Measurements from ENCODE around the gene NOP9.

NOP9 gene

DNA sequence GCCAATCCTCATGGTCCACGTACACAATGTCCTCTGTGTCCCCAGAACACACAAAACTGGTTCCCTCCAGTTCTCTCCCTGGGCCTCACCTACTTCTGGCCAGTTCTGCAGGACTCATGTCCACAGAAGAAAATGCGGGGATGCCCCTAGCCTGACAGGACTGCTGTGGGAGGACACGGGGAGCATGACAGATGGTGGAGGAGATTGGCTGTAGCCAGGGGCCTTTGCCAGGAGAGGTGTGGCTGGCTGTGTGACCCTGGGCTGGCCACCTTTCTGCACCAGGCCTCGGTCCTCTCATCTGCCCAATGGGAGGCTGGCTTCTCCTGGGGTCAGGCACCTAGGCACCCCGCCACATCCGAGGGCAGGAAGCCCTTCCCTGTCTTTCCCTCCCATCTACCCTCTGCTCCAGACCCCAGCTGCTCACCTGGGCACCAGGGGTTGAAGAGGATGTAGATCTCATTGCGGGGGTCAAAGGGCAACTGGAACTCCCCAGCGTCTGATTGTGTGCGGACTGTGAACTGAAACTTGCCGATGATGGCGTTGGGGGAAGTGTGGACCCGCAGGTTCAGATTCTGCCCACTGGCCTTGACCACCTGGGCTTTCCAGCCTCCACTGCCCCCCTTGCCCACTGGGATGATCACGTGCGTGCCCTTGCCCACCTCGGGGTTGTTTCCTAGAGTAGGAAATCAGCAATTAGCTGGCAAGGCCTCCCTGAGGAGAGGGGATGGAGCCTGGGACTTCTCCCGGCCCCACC lies 39.4 kb upstream of the NOP9 start:
- H3K9me3 Mint-ChIP-seq: no peaks in the 10 kb centered on the region
- H3K27ac Mint-ChIP-seq: no peak overlapping the region
- ATAC-seq (ENCODE audit: low read depth): no peak
- H3K36me3 Mint-ChIP-seq: peaks cover 3% of the 10 kb centered on the region
- no peak overlapping the region for H3K4me3 Mint-ChIP-seq
- no peak for DNase-seq (ENCODE audit: low spot score in 2 of 2)
- no peaks in the 10 kb centered on the region for H3K4me1 Mint-ChIP-seq
- no peaks in the 10 kb centered on the region for H3K27me3 Mint-ChIP-seq

DNA sequence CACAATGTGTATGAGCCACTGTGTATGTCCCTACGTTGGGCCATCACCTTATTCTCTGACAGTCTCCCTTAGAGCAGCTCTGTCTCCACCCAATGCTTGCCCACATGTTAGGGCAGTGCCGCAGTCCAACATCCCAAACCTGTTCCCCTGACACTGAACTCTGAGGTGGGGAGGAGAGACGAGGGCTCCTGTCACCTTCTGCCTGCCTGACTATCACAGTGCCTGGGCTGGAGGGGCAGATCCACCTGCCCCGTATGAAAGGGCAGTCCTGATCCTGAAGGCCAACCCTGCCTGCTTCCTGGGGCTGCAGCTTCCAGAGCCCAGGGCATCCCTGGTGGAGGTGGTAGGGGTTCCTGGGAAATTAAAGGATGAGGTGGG lies 38.9 kb upstream of the NOP9 start:
- Mint-ChIP-seq H3K27ac (no peak overlapping the region), H3K4me1 (no peaks in the 10 kb centered on the region), H3K4me3 (no peak overlapping the region), H3K9me3 (no peaks in the 10 kb centered on the region), H3K27me3 (no peaks in the 10 kb centered on the region), H3K36me3 (peaks cover 3% of the 10 kb centered on the region)
- no peak for DNase-seq (ENCODE audit: low spot score in 2 of 2)
- ATAC-seq (ENCODE audit: low read depth): no peak

DNA sequence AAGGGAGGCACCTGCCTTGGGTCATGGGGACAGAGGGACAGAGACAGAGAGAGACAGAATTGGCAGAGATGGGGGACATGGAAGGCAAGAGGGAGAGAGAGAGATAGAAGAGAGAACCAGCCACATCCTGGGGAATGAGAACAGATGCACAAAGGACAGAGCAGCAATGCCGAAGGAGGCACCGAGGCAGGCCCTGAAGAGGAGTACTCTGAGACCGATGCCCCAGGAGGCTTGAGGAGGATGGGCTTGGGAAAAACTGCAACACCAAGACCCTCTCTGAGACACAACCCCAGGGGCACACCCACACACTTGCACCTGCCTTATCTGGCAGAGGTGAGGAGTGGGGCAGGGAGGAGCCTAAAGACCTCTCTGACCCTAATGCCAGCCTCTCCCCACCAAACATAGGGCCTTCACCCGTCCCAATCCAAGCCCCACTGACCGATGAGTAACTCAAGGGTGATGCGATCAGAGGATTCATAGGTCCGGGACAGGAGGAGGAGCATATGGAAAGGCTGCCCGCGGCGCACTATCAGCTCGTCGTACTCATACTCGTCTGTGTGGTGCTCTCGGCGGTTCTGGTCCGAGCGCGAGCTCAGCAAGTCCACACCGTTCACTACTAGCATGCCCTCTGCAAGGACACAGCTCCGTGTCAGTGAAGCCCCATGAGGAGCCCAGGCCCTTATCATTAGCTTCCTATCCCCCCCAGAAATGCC lies 38.2 kb upstream of the NOP9 start:
- Mint-ChIP-seq H3K4me3 (no peak overlapping the region), H3K9me3 (no peaks in the 10 kb centered on the region), H3K36me3 (peaks cover 6% of the 10 kb centered on the region), H3K27ac (no peak overlapping the region), H3K27me3 (no peaks in the 10 kb centered on the region), H3K4me1 (no peaks in the 10 kb centered on the region)
- DNase-seq (ENCODE audit: low spot score in 2 of 2) (no peak), ATAC-seq (ENCODE audit: low read depth) (no peak)

DNA sequence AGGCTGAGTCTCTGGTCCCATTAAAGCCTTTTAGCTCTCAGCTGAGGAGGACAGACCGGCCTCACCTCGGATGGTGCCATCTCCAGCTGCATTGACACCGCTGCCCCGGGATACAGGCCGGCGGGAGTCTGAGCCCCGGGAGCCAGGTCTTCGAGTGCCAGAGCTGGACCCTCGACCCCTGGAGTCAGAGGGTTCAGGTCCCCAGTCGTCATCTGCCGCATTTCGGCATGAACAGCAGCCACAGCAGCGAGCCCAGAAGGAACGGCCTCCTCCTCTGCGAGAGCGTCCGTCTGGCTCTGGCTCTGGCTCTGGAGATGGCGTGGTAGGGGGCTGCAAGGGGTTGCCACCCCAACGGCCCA lies 37.7 kb upstream of the NOP9 start:
- no peak overlapping the region for H3K27ac Mint-ChIP-seq
- DNase-seq (ENCODE audit: low spot score in 2 of 2): no peak

DNA sequence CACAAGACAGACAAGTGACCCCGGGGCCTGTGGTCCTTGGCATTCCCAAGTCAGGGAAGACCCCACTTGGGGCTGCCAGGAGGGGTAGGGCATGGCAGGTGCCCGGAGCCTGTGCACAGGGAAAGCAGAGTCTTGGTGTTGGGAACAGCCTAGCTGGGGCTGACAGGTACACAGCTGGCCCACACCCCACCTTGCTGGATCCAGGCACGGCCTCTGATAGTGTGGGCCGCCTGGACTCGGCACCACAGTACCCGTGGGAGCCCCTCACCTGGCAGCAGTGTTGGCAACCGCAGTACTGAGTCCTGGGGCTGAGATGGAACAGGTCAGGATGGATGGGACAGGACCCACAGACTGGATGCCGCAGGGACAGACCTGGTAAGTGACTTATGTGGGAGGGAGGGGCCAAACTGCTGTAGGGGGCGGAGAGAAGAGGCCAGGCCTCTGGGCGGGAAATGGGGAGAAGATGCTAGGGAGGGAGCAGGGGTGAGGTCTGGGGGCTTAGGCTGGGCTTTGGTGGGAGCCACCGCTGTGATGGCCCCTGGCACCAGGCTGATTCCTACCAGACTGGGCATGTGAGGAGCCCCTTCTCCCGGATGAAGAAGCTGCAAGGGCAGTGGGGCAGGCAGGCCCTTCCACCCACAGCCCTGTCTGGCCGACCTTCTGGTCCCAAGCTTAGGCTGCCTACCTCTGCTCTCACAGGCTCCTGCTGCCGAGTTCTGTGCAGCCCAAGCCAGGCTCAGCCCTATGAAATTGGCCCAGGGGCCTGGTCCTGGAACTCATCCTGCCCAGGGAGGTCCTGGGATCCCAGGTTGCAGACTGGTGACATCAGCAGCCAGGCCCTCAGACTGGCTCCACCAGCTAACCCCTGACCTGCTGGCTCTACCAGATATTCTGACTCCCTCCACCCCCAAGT lies 36.6 kb upstream of the NOP9 start, which contains the start of gene TGM1:
TGM1 (minus strand) TSS at position 357 of the 913 bp plus-strand sequence. CDS start 825 bp downstream, outside the sequence.
- Mint-ChIP-seq H3K27ac (no peak within 1 kb of the TSS), H3K4me3 (no peak within 1 kb of the TSS), H3K9me3 (no peaks in the 10 kb centered on the region), H3K27me3 (no peaks in the 10 kb centered on the region), H3K4me1 (peaks cover 6% of the 10 kb centered on the region), H3K36me3 (peaks cover 13% of the 10 kb centered on the region)
- no peak for ATAC-seq (ENCODE audit: low read depth)
- DNase-seq (ENCODE audit: low spot score in 2 of 2): no peak

More for the DNA sequence above, 37.7 kb upstream of the NOP9 start:
- H3K36me3 Mint-ChIP-seq: peaks cover 11% of the 10 kb centered on the region
- H3K27me3 Mint-ChIP-seq: no peaks in the 10 kb centered on the region
- ATAC-seq (ENCODE audit: low read depth): no peak
- H3K4me3 Mint-ChIP-seq: no peak overlapping the region
- H3K4me1 Mint-ChIP-seq: peaks cover under 1% of the 10 kb centered on the region
- H3K9me3 Mint-ChIP-seq: no peaks in the 10 kb centered on the region

DNA sequence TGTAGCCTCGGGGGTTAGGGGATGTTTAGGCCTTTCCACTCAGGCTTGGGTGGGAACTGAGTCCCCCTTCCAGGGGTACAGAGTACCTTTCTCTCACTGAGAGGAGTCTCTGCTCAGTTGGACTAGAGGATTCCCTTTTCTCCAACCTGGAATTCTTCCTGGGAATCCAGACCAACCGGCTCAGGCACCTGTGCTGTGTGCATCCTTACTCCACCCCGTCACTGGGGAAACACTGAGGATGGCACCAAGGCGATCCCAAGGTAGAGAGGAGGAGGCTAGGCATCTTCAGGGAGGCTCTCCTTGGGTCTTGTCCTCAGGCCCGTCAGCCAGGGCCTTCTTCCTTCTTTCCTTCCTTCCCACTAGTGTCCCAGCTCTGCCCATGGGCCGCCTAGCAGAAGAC lies 35.8 kb upstream of the NOP9 start:
- Mint-ChIP-seq H3K4me3 (no peak overlapping the region), H3K27me3 (no peaks in the 10 kb centered on the region), H3K9me3 (no peaks in the 10 kb centered on the region), H3K4me1 (peaks cover 6% of the 10 kb centered on the region), H3K36me3 (peaks cover 16% of the 10 kb centered on the region), H3K27ac (no peak overlapping the region)
- ATAC-seq (ENCODE audit: low read depth) (no peak), DNase-seq (ENCODE audit: low spot score in 2 of 2) (no peak)

DNA sequence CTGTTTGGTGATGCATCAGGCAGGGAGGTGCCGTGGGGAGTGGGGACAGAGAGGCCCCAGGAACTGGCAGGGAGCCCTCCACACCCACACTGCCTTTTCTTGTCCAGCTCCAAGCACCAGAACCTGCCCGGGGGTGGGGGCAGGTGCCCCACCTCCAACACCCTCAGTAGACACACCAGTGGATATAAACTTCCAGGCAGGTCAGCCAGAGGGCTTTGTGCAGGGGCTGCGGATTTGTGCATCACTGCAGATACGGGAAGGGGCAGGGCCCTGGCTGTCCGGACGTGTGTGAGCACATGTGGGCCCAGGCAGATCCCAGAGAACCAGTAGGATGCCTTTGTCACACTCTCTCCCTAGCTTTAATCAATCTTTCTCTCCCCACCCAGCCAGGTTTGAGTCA lies 35.4 kb upstream of the NOP9 start:
- DNase-seq (ENCODE audit: low spot score in 2 of 2) (no peak), ATAC-seq (ENCODE audit: low read depth) (no peak)
- peaks cover 16% of the 10 kb centered on the region for H3K36me3 Mint-ChIP-seq
- H3K4me1 Mint-ChIP-seq: peaks cover 6% of the 10 kb centered on the region
- no peaks in the 10 kb centered on the region for H3K9me3 Mint-ChIP-seq
- no peaks in the 10 kb centered on the region for H3K27me3 Mint-ChIP-seq
- no peak overlapping the region for H3K27ac Mint-ChIP-seq
- no peak overlapping the region for H3K4me3 Mint-ChIP-seq

DNA sequence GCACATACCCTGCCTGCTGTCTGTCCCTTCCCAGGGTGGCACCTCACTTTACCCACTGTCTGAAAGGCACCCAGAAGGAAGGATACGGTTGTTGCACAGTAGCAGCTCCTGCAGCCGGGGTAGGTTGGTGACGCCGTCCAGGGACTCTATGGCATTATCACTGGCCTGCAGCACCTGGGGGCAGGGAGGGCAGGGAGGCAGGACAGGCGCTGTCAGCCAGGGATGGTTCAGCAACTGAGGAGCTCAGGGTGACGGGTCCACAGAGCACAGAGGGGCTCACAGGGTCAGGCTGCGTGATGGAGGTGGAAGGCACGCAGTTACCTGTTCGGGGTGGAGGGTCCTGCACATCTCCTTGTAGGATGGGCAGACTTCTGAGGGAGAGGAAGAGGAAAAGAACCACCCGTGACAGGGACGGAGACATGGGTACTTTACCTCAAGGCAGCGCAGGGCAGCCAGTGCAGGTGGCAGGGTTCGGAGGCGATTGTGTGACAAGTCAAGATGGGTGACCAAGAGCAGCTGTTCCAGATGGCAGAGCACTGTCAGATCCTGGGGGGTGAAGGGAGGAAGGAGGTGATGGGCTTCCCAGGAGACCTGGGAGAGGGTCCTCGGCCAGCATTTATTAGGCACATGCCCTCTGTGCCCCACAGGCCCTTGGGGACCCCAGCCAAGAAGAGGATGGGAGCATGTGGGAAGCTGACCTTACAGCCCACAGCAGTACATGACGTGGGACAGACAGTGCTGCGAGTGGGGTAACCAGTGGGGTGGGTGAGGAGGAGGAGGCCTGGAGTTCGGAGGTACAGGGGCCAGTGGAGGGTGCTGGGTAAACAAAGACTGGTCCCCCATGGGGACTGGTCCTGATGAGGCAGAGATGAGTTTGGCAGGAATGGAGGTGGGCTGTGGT lies 33.1 kb upstream of the NOP9 start:
- peak overlapping the region; percentile 41 for H3K27ac Mint-ChIP-seq
- no peak for ATAC-seq (ENCODE audit: low read depth)
- H3K27me3 Mint-ChIP-seq: no peaks in the 10 kb centered on the region
- no peak for DNase-seq (ENCODE audit: low spot score in 2 of 2)
- peaks cover 12% of the 10 kb centered on the region for H3K4me1 Mint-ChIP-seq
- no peaks in the 10 kb centered on the region for H3K9me3 Mint-ChIP-seq
- H3K36me3 Mint-ChIP-seq: peaks cover 18% of the 10 kb centered on the region
- no peak overlapping the region for H3K4me3 Mint-ChIP-seq

DNA sequence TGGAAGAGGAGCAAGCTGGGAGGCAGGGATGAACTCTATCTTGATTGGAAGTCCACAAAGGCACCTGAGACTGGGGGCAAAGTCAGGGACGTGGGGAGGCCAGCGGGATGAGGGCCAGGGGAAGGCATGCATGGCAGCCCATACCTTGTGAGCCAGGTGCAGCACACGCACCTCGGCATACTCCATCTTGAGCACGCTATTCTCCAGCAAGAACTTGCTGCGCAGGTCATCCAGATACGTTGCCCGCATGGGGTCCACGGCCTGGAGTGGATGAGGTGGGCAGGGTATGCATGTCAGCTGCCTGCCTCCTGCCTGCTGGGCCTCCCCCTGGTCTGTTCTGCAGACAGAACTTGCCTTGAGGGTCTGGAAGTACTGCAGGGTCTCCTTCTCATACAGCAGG lies 32.1 kb upstream of the NOP9 start:
- H3K27ac Mint-ChIP-seq: peak overlapping the region; percentile 41
- peaks cover 18% of the 10 kb centered on the region for H3K36me3 Mint-ChIP-seq
- H3K9me3 Mint-ChIP-seq: no peaks in the 10 kb centered on the region
- DNase-seq (ENCODE audit: low spot score in 2 of 2) (no peak), ATAC-seq (ENCODE audit: low read depth) (no peak)
- no peak overlapping the region for H3K4me3 Mint-ChIP-seq
- H3K27me3 Mint-ChIP-seq: no peaks in the 10 kb centered on the region
- H3K4me1 Mint-ChIP-seq: peaks cover 19% of the 10 kb centered on the region

DNA sequence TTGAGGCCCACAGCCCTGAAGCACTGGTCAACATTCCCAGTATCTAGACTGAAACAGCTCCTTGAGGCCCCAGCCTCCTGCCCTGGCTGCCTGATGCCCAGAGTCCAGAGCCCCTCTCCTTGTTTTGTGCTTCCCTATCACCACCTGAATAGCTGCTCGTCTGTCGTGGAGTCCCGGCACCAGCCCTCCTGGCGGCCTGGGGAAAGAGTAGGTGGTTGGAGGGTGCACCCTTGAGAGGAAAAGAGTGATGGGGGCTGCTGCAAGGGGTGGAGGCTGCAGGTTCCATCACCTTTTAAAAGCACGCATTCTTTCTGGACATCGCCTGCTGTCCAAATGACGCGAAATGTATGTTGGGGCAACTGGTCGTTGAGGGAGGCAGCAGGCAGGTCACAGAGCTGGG lies 31.4 kb upstream of the NOP9 start:
- ATAC-seq (ENCODE audit: low read depth) (no peak), DNase-seq (ENCODE audit: low spot score in 2 of 2) (no peak)
- Mint-ChIP-seq H3K36me3 (peaks cover 18% of the 10 kb centered on the region), H3K9me3 (no peaks in the 10 kb centered on the region), H3K27ac (no peak overlapping the region), H3K27me3 (no peaks in the 10 kb centered on the region), H3K4me1 (peaks cover 24% of the 10 kb centered on the region), H3K4me3 (no peak overlapping the region)

DNA sequence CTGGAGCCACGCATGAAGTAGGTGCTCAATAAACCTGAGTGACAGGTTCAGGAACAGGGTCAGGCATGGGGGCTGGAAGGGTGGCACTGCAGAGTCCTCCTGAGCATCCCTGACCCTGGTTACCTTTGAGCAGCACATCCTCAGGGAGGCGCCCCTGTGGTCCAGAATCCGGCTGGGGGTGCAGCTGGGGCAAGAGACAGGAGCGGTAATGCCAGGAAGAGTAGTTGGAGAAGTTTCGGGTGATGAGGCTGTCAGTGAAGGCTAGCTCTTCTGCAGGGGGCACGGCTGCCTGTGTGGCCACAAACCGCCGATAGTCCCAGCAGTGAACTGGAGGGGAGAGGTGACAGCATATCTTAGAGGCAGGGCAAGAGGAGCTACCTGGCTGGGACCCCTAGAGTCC lies 30.3 kb upstream of the NOP9 start:
- H3K4me1 Mint-ChIP-seq: peaks cover 31% of the 10 kb centered on the region

DNA sequence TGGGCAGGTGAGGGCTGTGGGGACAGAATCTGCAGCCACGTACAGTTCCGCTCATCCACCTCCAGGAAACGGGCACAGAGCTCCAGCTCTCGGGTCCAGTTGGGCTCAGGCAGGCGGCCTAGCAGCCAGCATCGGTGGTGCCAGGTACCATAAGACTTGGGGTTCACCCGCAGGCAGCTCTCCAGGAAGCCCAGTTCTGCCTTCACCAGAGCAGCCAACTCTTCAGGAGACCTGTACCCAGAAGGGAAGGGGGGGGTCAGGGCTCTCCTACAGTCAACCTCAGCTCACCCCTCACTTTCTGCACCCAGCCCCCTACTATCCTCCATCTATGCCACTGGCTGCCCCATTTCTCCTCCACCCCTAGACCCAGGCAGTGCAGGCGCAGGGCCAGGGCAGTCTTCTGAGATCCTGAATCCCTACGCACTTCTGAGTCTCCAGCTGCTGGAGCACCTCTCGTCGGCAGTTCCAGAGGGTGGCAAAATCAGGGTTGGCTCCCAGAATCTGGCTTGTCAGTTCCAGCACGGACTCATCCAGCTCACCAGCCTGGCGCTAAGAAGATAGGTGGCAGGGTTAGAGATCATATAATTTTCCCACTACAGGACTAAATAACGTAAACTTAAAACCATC lies 29.6 kb upstream of the NOP9 start:
- Mint-ChIP-seq H3K9me3 (no peaks in the 10 kb centered on the region), H3K4me3 (peak overlapping the region; percentile 90), H3K36me3 (peaks cover 18% of the 10 kb centered on the region), H3K4me1 (peaks cover 31% of the 10 kb centered on the region), H3K27me3 (no peaks in the 10 kb centered on the region), H3K27ac (no peak overlapping the region)
- no peak for ATAC-seq (ENCODE audit: low read depth)
- no peak for DNase-seq (ENCODE audit: low spot score in 2 of 2)

More for the DNA sequence above, 30.3 kb upstream of the NOP9 start:
- Mint-ChIP-seq H3K27ac (no peak overlapping the region), H3K4me3 (peak overlapping the region; percentile 49), H3K9me3 (no peaks in the 10 kb centered on the region), H3K27me3 (no peaks in the 10 kb centered on the region), H3K36me3 (peaks cover 18% of the 10 kb centered on the region)
- DNase-seq (ENCODE audit: low spot score in 2 of 2) (no peak), ATAC-seq (ENCODE audit: low read depth) (no peak)

DNA sequence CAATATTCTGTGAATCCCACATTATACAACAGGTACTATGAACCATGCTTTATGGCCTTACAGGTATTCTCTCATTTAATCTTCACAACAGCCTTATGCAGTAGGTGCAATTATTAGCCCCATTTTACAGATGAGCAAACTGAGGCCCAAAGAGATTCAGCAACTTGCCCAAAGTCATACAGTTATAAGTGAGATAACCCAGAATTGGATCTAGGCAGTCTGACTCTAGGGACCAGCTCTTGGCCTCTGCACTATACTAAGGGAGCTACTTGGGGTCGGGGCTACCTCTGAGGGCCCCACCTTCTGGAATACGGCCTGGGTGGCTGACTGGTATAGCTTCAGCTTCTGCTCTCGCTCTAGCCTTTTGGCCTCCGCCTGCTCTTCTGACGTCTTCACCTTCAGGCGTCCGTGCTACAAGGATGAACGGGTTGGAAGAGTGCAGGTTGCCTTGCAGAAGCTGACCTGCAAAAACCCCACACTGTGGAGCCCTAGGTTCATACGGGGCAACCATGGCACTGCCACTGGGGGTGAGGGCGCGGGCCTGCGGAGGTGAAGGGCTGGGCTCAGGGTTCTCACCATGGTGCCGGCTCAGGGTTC lies 29.0 kb upstream of the NOP9 start:
- no peak for ATAC-seq (ENCODE audit: low read depth)
- Mint-ChIP-seq H3K9me3 (no peaks in the 10 kb centered on the region), H3K36me3 (peaks cover 18% of the 10 kb centered on the region), H3K4me3 (peak overlapping the region; percentile 90), H3K27ac (peak overlapping the region; percentile 99), H3K4me1 (peaks cover 31% of the 10 kb centered on the region), H3K27me3 (no peaks in the 10 kb centered on the region)
- no peak for DNase-seq (ENCODE audit: low spot score in 2 of 2)

Measured in memory B cell (primary cell).